Embryonic facial prominence (tissue), 1 donor: Measurements from ENCODE around the gene FANK1.
"Not testable (repeated sequence)": the region's sequence is repeated elsewhere in the genome, so short reads cannot be mapped to it uniquely, and the experiment has no call there.

Source experiments
- DNase-seq: peaks from one replicate; pipeline ENCODE4 v3.0.0-alpha.2; 2016; ENCODE audit errors: extremely low spot score

The FANK1 gene

GRCh38 chr10:125928928-125929585 lies 32.7 kb downstream of the FANK1 start:
- DNase-seq: no peak

DNA sequence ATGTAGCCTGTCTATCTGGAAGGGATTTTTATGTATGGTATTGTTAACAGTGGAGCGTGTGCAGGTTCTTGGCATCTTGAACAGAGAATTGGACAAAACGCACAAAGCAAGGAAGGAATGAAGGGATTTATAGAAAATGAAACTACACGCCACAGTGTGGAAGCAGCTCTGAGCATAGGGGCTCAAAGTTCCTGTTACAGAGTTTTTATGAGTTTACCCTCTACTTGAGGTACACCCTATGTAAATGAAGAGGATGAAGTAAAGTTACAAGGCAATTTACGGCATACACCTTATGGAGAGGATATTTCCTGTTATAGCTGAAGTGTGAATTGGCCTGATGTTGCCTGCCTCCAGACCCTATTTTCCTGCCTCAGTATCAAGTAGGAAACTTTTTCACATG lies 33.3 kb downstream of the FANK1 start:
- DNase-seq: no peak

- no peak for DNase-seq
These were observed 37.3 kb downstream of the FANK1 start for GRCh38 chr10:125933693-125934092.

- DNase-seq: no peak
These were observed 40.0 kb downstream of the FANK1 start for GRCh38 chr10:125936331-125936730.

GRCh38 chr10:125940515-125940914 lies 44.2 kb downstream of the FANK1 start:
- no peak for DNase-seq

DNA sequence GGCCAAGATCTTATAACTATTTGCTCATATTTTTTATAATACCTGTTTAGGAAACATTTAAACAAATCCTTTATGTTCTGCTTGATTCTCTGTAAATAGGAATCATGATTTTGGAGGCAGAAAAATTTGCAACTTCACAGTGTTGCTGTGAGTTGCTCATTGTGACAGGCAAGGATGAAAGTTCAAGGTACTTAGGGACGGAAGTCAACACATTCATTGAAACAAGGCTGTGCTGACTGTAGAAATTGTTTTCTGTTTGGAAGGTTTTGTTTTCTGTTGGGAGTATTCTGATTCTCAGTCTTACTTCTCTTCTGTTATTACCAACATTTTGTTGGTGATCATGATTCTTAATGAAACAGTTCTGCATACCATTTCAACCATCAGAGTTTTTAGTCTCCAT lies 54.9 kb downstream of the FANK1 start:
- no peak for DNase-seq

DNA sequence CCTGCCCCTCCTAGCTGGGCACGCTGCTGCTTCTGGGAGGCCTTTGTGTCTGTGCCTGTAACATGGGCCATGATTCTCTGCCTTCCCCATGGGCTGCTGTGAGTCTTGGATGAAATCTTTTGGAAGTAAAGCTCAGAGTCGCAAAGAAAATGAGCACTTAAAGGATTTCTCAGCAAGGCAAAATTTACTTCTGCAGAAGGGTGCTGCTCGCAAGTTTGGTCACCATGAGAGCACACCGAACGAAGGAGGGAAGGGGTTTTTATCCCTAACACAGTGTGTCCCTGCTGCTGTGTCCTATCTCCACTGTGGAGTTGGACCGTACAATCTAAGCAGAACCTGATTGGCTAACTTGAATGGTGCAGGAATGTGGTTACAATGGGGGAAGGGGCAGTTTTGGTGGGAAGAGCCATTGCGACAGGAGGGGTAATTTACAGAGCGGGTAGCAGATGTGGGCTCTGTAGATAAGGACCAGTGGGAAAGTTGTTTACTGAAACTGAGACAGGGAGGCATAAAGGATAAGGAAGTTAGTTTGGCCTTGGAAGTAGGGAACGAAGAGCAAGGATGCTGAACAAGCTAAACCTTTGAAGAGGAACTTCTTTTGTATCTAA lies 57.5 kb downstream of the FANK1 start:
- no peak for DNase-seq

- no peak for DNase-seq
These were observed 59.4 kb downstream of the FANK1 start for GRCh38 chr10:125955766-125956165.

- DNase-seq: no peak
These were observed 65.4 kb downstream of the FANK1 start for GRCh38 chr10:125961743-125962142.

DNA sequence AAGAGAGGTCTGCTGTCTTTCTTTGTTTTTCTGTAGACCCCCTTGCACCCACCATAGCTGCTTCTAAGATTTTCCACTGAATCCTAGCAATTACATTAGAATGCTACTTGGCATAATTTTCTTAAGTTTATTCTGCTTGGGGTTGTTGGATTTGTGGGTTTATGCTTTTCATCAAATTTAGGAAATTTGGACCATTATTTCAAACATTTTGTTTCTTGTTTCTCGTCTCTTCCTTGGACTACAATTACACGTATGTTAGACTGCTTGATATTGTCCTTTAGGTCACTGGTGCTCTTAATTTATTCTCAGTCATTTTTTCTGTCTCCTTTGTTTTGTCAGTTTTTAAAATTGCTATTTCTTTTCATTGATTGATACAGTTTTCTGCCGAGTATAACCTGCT lies 65.8 kb downstream of the FANK1 start:
- no peak for DNase-seq

DNA sequence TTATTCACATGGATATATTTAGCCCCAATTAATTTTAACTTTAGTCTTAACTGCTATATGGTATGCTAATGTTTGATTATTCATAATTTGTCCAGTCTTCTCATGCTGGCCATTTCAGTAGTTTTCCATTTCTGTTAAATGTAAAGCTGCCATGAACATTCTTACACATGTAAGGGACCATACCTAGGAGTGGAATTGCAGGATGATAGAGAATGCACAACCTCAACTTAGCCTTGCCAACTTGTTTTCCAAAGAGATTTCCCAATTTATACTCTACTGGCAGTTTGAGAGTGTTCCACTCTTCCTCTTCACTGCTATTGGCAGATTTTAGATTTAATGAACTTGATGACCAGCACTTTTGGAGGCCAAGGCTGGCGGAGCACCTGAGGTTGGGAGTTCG lies 68.2 kb downstream of the FANK1 start:
- DNase-seq: no peak

DNA sequence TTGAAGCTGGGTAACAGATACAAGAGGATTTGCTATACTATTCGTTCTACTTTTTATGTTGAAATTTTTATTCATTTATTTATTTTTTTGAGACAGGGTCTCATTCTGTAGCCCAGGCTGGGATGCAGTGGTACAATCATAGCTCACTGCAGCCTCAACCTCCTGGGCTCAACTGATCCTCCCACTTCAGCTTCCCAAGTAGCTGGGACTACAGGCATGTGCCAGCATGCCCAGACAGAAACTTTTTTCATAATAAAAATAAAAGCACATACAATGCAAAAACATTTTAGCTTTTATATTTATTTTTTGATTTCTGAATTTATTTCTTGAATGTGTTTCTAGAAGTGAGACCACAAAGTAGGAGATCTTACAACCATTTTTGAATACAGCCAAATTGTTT lies 71.2 kb downstream of the FANK1 start:
- DNase-seq: no peak

DNA sequence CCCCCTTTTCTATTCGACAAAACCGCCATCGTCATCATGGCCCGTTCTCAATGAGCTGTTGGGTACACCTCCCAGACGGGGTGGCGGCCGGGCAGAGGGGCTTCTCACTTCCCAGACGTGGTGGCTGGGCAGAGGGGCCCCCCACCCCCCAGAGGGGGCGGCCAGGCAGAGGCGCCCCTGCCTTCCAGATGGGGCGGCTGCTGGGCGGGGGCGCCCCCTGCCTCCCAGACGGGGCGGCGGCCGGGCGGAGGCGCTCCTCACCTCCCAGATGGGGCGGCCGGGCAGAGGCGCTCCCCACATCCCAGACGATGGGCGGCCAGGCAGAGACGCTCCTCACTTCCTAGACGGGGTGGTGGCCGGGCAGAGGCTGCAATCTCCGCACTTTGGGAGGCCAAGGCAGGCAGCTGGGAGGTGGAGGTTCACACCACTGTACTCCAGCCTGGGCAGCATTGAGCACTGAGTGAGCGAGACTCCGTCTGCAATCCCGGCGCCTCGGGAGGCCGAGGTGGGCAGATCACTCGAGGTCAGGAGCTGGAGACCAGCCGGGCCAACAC lies 73.8 kb downstream of the FANK1 start:
- DNase-seq: not testable (repeated sequence)

- DNase-seq: no peak
These were observed 80.7 kb downstream of the FANK1 start for GRCh38 chr10:125976960-125977605.

DNA sequence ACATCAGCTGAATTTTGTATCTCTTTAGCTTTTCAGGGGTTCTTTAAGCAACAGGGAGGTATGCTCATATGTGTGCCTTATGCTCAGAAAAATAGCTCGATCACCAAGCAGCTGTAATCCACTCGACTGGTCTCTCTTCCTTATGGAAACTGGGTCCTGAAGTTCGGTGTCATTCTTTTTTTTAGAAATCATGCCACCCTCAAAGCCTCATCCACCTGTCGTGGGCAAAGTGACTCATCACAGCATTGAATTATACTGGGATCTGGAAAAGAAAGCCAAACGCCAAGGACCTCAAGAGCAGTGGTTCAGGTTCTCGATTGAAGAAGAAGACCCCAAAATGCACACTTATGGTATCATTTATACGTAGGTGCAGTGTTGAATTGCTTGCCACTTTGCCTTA lies 83.6 kb downstream of the FANK1 start:
- DNase-seq: no peak

- DNase-seq: no peak
These were observed 84.2 kb downstream of the FANK1 start for GRCh38 chr10:125980521-125981035.

DNA sequence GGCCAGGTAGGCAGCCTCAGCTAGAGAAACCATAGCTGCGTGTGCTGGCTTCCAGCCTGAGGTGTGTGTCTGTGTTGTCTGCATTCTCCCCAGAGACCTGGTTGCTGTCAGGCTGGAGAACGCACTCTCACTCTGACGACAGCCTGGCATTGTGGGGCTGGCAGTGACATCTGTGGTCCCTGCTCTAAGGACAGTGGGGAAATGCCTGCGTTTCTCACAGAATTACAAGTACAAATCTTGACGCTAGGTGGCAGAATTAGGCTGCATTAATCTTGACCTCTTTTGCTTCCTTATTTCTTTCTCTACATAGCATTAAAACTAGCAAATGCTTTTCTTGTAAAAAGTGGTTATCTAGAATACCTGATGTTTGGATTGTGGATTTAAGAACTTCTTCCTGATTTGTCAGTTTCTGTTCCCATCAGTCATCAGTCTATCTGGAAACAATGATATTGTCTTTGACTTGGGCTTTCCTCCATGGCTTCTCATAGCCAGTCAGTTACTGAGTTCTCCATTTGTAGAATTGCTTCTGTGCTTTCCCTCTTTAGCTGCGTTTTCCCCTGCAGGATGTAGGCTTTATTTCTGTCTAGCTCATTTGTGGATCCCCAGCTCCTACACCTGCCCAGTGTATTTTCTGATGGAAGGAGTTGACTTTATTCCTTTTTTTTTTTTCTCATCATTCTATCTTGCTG lies 86.0 kb downstream of the FANK1 start:
- DNase-seq: peak; percentile 57

DNA sequence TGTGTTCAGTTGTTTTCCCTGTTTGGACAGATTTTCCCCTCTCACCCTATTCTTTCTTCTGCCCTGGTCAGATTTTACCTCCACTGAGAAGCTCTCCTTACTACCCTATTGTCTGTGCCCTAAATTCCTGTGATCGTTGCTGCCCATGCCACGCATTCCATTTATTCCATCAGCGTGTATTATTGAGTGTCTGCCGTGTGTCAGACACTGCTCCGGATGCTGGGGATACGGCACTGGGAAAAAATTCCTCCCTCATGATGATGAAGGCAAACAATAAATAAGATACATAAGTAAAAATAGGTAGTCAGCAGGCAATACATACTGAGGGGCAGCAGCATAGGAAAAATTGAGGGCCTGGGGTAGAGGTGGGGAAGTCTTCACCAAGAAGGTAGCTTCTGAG lies 86.8 kb downstream of the FANK1 start:
- no peak for DNase-seq

DNA sequence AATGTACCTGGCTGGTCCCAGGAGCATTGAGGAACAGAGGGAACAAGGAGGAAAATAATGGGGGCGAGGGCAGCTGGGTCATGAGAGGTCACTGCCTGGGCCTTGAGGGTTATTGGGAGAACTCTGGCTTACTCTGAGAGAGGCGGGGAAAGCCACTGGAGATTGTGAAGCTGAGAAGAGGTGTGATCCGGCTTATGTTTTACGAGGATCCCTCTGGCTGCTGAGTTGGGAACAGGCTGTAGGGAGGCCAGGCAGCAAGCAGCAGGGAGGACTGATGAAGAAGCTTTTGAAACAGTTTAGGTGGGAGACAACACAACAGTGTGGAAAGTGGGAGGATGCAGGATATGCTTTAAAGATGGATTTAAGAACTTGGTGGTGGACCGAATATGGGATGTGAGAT lies 87.3 kb downstream of the FANK1 start:
- no peak for DNase-seq

DNA sequence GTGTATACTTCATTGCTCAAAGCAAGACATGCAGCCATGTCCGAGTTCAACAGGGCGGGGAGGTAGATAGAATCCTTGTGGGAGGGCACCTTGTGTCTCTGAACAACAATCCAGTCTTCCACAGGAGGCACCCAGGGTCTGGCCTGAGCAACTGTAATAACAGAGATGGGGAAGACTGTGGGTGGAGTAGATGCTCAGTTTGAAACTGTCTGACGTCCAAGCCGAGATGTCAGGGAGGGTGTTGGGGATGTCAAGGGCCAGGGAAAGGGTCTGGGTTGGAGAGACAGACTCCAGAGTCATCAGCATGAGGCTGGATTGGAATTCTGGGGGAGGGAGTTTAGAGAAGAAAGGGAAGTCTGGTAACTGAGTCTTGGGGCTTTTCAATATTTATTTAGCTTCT lies 88.0 kb downstream of the FANK1 start:
- no peak for DNase-seq

DNA sequence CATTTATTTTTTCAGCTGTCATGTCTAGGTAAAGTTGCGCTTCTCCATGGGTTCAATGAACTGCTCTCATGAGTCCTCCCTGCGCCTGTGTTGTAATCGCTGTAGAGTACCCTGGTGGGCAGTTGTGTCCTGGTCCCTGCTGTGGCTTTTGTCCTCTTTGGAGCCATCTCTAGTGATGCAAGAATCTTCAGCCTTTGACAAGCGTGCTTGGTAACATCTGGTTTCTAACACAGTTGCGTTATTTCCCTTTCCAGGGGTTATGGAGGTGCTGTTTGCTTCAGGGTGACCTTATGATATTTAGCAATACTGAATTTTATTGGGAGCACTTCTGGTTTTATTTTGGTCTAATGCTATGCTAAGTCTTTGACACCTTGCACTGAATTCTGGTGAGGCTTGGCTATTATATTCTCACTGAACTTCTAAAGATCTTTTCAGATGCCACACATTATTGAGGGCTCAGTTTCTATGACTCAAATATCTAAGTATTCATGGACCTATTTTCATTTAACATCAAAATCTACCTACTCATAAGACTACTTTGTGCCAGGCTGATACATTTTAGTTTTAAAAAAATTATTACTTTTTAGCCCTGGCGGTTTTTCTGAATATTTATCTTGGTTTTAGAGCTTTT lies 88.6 kb downstream of the FANK1 start:
- DNase-seq: no peak
